SJSA1 (cell line): ENCODE measurements around the gene PLCG1. TPM values are rescaled to one million over a fixed set of nuclear protein-coding genes. Genes with fewer than 3 reads are reported as not detected.

Experiments used
- DNase-seq, 2 experiments: peaks; one replicate each; pipeline ENCODE4 v3.0.0-alpha.2; 2015 to 2020; ENCODE audit warnings: low spot score in 2 of 2, low read depth in 1 of 2
- H3K27ac ChIP-seq: fragments of 250-450 bp; sonication (Bioruptor Pico); 2 replicates; pipeline ENCODE4 v1.5.1; 2020; ENCODE audit warnings: mild to moderate bottlenecking, moderate library complexity
- H3K27me3 ChIP-seq: fragments of 250-450 bp; sonication (Bioruptor Pico); replicated peaks from 2 replicates; pipeline ENCODE4 v1.5.1; 2020; ENCODE audit warnings: mild to moderate bottlenecking, moderate library complexity
- H3K36me3 ChIP-seq: fragments of 250-450 bp; sonication (Bioruptor Pico); 2 replicates; pipeline ENCODE4 v1.5.1; 2020; ENCODE audit warnings: mild to moderate bottlenecking
- H3K4me1 ChIP-seq: fragments of 250-450 bp; sonication (Bioruptor Pico); replicated peaks from 2 replicates; pipeline ENCODE4 v1.6.1; 2021; ENCODE audit warnings: mild to moderate bottlenecking
- H3K4me3 ChIP-seq: fragments of 250-450 bp; sonication (Bioruptor Pico); 2 replicates; pipeline ENCODE4 v1.5.1; 2020; ENCODE audit warnings: mild to moderate bottlenecking
- H3K9me3 ChIP-seq: fragments of 250-450 bp; sonication (Bioruptor Pico); replicated peaks from 2 replicates; pipeline ENCODE4 v1.5.1; 2020; ENCODE audit warnings: mild to moderate bottlenecking
- total RNA-seq: library from RNA; depleted of rRNA; stranded (reverse); fragments of >200 nt; shearing (Covaris generic); gene quantifications from 2 replicates; pipeline ENCODE4 v1.2.3, GENCODE V29; 2014

The PLCG1 gene
- total RNA-seq, 1 experiment from 2014 or later: 69.1 TPM

GRCh38 chr20:41200446-41201202 lies 63.3 kb downstream of the PLCG1 start:
- peak overlapping the region; percentile 50 for H3K27ac ChIP-seq
- no peaks in the 10 kb centered on the region for H3K27me3 ChIP-seq
- peak; percentile 63 to 70 for DNase-seq
- peaks cover 23% of the 10 kb centered on the region for H3K4me1 ChIP-seq
- peaks cover 40% of the 10 kb centered on the region for H3K36me3 ChIP-seq
- no peak overlapping the region for H3K4me3 ChIP-seq
- no peaks in the 10 kb centered on the region; the same call in 1 of the 2 replicates for H3K9me3 ChIP-seq

GRCh38 chr20:41201760-41202159 lies 64.4 kb downstream of the PLCG1 start:
- H3K4me1 ChIP-seq: peaks cover 23% of the 10 kb centered on the region
- peaks cover 40% of the 10 kb centered on the region for H3K36me3 ChIP-seq
- no peak overlapping the region for H3K4me3 ChIP-seq
- H3K27ac ChIP-seq: peak overlapping the region; percentile 50
- H3K27me3 ChIP-seq: no peaks in the 10 kb centered on the region
- no peak for DNase-seq
- H3K9me3 ChIP-seq: no peaks in the 10 kb centered on the region; the same call in 1 of the 2 replicates

DNA sequence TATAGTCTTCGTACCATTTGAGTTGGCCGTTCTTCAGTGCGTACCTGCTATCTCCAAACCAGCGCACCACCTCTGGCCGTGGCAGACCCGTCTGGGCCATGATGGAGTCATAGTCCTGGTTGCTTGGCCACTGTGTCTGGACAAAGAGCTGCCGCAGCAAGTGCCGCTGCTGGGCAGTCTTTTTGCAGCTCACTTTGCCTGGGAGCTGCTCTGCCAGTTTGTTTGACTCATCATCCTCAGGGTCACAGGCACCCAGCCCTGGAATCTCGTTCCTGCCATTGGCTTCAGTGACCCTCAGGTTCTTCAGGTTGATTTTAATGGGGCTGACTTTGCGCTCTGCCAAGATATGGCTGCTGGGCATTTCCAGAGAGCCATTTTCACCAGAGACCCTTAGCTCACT lies 65.1 kb downstream of the PLCG1 start:
- Histone ChIP-seq H3K36me3 (peaks cover 40% of the 10 kb centered on the region), H3K27ac (no peak overlapping the region), H3K27me3 (no peaks in the 10 kb centered on the region), H3K9me3 (no peaks in the 10 kb centered on the region; the same call in 1 of the 2 replicates), H3K4me3 (no peak overlapping the region), H3K4me1 (peaks cover 23% of the 10 kb centered on the region)
- no peak for DNase-seq

GRCh38 chr20:41203660-41204059 lies 66.3 kb downstream of the PLCG1 start:
- no peaks in the 10 kb centered on the region for H3K27me3 ChIP-seq
- no peak for DNase-seq
- no peak overlapping the region for H3K4me3 ChIP-seq
- H3K4me1 ChIP-seq: peaks cover 23% of the 10 kb centered on the region
- H3K9me3 ChIP-seq: no peaks in the 10 kb centered on the region; the same call in 1 of the 2 replicates
- peaks cover 35% of the 10 kb centered on the region for H3K36me3 ChIP-seq
- H3K27ac ChIP-seq: no peak overlapping the region

- peaks cover 34% of the 10 kb centered on the region for H3K36me3 ChIP-seq
- DNase-seq: no peak
- H3K4me1 ChIP-seq: peaks cover 23% of the 10 kb centered on the region
- no peaks in the 10 kb centered on the region for H3K9me3 ChIP-seq
- no peak overlapping the region for H3K4me3 ChIP-seq
- H3K27me3 ChIP-seq: no peaks in the 10 kb centered on the region
- H3K27ac ChIP-seq: no peak overlapping the region
Observed at GRCh38 chr20:41204304-41205265, 67.2 kb downstream of the PLCG1 start.

DNA sequence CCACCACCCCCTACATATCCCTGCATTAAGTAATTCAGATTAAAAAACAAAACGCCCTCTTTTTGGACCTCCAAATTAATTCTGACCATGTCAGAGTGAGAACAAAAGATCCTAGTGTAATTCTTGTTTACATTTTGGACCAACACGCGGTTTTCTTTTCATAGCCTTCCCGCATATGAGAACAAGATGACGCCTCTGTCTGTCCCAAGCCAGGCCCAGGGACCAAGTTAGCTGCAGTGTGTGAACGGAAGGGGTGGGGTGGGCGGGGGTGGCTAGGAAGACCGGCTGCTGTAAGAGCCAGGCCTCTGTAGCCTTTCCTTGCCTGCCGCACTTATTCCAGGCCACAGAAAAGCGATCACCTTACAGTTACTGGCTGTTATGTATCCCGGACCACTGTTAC lies 68.0 kb downstream of the PLCG1 start:
- Histone ChIP-seq H3K36me3 (peaks cover 30% of the 10 kb centered on the region), H3K4me3 (no peak overlapping the region), H3K9me3 (no peaks in the 10 kb centered on the region), H3K27me3 (no peaks in the 10 kb centered on the region), H3K27ac (no peak overlapping the region), H3K4me1 (peaks cover 16% of the 10 kb centered on the region)
- DNase-seq: no peak

GRCh38 chr20:41213150-41213820 lies 75.9 kb downstream of the PLCG1 start:
- no peak overlapping the region for H3K27ac ChIP-seq
- DNase-seq: no peak

GRCh38 chr20:41214202-41214601 lies 76.9 kb downstream of the PLCG1 start:
- Histone ChIP-seq H3K4me1 (peaks cover 7% of the 10 kb centered on the region), H3K9me3 (no peaks in the 10 kb centered on the region), H3K36me3 (no peaks in the 10 kb centered on the region), H3K4me3 (no peak overlapping the region), H3K27me3 (no peaks in the 10 kb centered on the region), H3K27ac (no peak overlapping the region)
- no peak for DNase-seq

More at GRCh38 chr20:41213150-41213820, 75.9 kb downstream of the PLCG1 start:
- H3K27me3 ChIP-seq: no peaks in the 10 kb centered on the region
- H3K9me3 ChIP-seq: no peaks in the 10 kb centered on the region
- no peak overlapping the region for H3K4me3 ChIP-seq
- H3K36me3 ChIP-seq: no peaks in the 10 kb centered on the region
- H3K4me1 ChIP-seq: peaks cover 7% of the 10 kb centered on the region

DNA sequence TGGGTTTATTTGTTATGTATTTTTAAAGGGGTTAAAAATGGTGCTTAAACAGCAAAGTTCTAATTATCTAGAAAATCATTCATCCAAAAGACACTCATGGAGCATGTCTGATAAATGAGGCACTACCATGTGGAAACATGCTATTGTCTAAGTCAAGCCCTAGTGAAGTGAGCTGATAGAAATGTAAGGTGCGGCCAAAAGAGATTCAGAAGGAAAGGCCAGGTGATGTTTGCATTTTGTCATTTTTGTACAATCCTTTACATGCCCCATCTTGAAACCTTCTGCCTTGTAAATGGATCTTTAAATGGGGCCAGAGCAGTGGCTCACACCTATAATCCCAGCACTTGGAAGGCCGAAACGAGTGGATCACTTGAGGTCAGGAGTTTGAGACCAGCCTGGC lies 77.3 kb downstream of the PLCG1 start:
- no peak overlapping the region for H3K4me3 ChIP-seq
- DNase-seq: no peak
- no peaks in the 10 kb centered on the region for H3K9me3 ChIP-seq
- H3K4me1 ChIP-seq: peaks cover 7% of the 10 kb centered on the region
- H3K27ac ChIP-seq: no peak overlapping the region
- no peaks in the 10 kb centered on the region for H3K36me3 ChIP-seq
- no peaks in the 10 kb centered on the region for H3K27me3 ChIP-seq

GRCh38 chr20:41217422-41217821 lies 80.1 kb downstream of the PLCG1 start:
- no peaks in the 10 kb centered on the region for H3K9me3 ChIP-seq
- H3K4me1 ChIP-seq: peaks cover 7% of the 10 kb centered on the region
- no peaks in the 10 kb centered on the region for H3K36me3 ChIP-seq
- H3K27me3 ChIP-seq: no peaks in the 10 kb centered on the region
- no peak overlapping the region for H3K4me3 ChIP-seq
- DNase-seq: no peak
- no peak overlapping the region for H3K27ac ChIP-seq

- Histone ChIP-seq H3K36me3 (no peaks in the 10 kb centered on the region), H3K27ac (no peak overlapping the region), H3K4me3 (no peak overlapping the region), H3K4me1 (no peaks in the 10 kb centered on the region; the same call in none of the 2 replicates), H3K9me3 (no peaks in the 10 kb centered on the region), H3K27me3 (no peaks in the 10 kb centered on the region)
- DNase-seq: no peak
Observed at GRCh38 chr20:41218466-41218865, 81.1 kb downstream of the PLCG1 start.

DNA sequence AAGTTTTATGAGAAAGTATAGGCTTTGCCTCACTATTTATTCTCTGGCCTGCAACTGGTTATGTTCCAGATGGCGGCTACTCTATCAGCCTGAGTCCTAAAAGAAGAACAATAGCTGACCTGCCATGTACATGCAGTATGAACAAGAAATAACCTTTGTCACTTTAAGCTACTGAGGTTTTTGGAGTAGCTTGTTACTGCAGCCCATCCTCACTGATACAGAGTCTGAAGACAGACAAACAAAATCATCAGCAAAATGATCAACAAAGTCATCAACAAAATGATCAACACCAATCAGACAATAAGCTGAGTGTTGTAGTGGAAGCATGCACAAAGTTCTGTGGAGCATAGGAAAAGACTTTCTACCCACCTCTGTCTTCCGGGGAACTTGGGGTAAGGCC lies 82.5 kb downstream of the PLCG1 start:
- no peak for DNase-seq
- no peaks in the 10 kb centered on the region for H3K36me3 ChIP-seq
- no peak overlapping the region for H3K4me3 ChIP-seq
- no peaks in the 10 kb centered on the region for H3K27me3 ChIP-seq
- no peak overlapping the region for H3K27ac ChIP-seq
- no peaks in the 10 kb centered on the region; the same call in 1 of the 2 replicates for H3K4me1 ChIP-seq
- H3K9me3 ChIP-seq: no peaks in the 10 kb centered on the region

GRCh38 chr20:41221614-41222218 lies 84.4 kb downstream of the PLCG1 start:
- Histone ChIP-seq H3K4me3 (no peak overlapping the region), H3K4me1 (no peaks in the 10 kb centered on the region; the same call in 1 of the 2 replicates), H3K27me3 (no peaks in the 10 kb centered on the region), H3K9me3 (no peaks in the 10 kb centered on the region), H3K27ac (no peak overlapping the region), H3K36me3 (no peaks in the 10 kb centered on the region)
- no peak for DNase-seq
